GM19099 (cell line): ENCODE data around the gene IL11RA.

ENCODE experiments used
- POLR2A ChIP-seq: IDR thresholded peaks from 3 replicates; pipeline ENCODE4 v1.6.1; 2011; ENCODE audit warnings: low read depth; ENCODE audit not compliant: insufficient read length; ENCODE audit errors: extremely low read depth

IL11RA gene

DNA sequence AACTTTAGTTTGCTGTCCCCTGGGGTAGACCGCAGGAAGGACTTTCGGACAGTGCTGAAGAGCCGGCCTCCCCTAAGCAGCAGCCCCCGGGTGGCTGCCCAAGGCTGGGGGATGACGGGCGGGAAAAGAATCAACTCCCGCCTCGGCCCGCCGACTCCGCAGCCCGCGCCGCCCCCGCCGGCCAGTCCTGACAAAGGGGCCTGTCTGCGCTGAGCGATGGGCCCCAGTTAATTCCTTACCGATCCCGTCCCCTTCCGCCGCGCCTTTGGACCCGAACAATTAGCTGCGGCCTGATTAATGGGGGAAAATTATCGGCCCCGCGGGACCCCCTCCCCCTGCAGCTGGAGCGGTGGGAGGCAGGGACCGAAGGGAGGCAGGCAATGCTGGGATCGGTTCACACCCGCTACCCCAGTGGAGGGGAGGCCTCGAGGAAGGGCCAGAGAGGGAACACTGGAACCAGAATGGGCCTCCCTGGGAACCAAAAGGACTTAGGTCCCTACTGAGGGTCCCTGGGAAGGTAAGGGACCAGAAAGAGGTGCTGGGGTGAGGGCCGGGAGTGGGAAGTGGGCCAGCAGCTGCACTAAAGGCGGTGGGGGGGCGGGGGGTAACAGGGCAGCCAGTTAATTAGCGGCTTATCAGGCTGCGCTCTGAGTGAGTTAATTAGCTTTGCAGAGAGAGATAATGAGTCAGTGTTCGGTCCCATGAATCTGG lies 27.4 kb upstream of the IL11RA start:
- TF ChIP-seq POLR2A: no peak

DNA sequence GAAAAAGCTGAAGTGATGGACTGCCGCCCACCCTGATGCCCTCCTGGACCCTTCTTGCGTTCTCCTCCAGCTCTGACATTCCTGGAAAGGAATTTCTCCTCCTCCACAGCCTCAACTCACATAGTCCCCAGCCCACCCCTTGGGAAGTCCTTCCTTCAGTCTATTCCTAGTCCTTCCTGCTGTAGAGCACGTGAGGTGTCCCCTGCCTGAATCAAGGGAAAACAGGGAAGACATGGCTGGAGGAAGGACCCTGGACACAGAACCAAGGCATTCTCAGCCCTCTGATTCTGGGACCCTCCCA lies 26.8 kb upstream of the IL11RA start:
- TF ChIP-seq POLR2A: no peak

DNA sequence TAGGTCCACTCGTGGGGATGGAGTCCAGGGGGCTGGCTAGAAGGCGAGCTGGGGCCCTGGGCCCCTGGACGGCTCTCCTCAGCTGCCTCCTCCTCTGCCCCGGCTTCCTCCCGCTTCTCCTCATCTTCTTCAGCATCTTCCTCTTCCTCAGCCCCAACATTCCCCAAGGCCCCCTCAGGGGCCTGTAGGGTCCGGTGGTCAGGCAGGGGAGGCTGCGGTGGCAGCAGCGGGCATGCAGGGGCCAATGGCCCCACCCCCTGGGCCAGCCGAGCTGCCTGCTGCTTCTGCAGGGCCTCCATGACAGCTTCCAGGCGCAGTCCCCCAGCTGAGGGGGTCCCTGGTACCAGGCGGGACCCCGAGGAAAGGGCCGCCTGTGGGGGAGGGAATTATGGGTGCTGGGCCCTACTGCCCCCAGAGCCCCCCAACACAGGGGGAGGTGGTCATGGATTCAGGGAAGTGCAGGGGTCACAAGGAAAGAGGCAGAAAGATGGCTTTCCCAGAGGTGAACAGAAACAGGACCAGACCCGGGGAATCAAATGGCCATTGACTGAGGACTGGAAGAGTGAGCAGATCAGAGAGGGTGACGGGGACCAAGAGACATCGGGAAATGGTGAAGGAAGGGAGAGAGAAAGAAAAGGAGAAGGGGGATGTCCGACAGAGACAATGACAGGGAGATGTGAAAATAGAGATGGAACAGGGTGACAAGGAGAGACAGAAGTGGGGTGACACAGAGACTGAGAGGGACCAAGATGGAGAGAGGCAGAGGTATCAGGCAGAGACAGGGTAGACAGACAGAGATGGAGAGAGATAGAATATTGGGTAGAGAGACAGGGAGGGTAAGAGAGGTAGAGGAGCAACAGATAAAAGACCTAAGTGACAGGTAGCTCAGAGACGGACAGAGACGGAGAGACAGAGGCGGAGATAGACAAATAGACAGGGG lies 24.0 kb upstream of the IL11RA start:
- TF ChIP-seq POLR2A: no peak

DNA sequence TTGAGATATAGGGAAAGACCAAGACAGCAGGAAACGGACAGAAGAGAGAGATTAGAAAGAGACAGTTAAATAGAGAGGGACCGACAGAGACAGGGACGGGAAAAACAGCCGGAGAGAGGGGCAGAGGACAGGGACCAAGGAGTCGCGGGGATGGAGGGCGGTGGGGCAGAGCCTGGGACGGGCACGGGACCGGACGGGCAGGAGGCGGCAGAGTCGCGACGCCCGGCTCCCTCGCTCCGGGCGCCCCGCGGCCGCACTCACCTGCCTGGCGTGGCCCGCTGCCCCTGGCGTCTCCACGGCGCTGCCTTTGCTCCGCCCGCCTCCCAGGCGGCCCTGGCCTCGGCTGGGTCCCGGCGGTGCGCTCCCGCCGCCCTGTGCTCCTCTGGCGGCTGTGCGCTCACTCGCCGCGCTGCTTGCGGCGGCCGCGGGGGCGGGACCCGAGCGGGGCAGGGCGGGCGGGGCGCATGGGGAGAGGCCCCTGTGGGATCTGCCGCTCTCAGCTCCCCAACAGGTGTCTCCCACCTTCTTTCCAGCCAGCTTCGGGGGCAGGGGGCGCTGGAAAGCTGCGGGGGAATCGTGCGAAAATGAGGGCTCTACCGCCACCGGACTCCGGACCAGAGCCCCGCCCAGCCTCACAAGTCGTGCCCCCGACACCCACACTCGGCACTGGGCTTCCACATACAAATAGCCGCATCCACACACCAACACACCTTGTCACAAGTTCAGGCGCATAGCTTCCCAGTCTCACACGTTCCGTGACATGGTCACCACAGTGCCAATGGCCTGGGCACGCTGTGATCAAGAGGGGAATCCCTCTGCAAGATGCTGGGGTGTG lies 23.1 kb upstream of the IL11RA start, which contains the start of gene ARID3C:
TSS of gene ARID3C (minus strand) at position 411 of the 835 bp plus-strand sequence. CDS start 1,052 bp downstream, outside the sequence.
- no peak for TF ChIP-seq POLR2A

DNA sequence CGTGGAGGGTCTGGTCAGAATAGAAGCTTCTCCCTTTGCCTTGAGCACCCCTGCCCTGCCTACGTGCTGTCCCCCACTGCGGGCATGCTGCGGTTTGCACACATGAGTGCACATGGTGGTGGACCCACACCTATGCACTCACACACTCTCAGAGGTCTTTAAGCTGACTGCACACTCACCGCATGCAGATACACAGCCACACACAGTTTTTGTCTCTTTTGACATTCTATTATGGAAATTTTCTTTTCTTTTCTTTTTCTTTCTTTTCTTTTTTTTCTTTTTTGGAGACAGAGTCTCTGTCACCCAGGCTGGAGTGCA lies 22.5 kb upstream of the IL11RA start:
- TF ChIP-seq POLR2A: no peak

DNA sequence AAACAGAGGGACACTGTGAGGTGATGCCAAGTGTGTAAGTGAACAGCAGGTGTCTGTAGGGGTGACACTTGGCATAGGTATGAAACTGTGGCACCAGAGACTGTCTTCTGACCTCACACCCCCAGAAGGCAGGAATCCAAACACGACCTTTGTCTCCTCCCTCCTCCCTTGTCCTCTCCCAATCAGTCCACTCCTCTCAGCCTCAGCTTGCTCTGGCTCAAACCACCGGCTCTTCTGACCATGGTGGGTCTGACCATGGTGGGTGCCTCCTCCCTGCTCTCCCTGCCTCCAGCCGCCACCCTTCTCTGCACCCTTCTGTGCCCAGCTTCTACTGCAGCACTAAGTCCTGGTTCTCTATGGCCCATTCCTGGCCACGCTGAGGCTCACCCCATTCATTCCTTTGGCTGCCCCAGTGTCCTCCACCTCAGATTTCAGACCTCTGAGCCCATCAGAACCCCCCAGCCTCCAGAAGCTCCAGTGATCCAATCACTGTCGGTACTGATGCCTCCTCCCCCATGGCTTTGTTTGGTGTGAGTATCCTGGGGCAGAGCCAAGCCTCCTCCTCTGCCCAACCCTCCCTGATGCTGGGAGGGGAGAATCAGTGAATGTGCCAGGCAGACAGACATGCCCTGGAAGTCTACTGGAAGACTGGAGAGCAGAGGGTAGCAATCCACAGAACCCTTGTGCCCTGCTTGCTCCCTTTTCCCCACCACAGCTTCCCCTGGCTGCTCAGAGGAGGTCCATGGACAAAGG lies 21.4 kb upstream of the IL11RA start:
- TF ChIP-seq POLR2A: no peak

DNA sequence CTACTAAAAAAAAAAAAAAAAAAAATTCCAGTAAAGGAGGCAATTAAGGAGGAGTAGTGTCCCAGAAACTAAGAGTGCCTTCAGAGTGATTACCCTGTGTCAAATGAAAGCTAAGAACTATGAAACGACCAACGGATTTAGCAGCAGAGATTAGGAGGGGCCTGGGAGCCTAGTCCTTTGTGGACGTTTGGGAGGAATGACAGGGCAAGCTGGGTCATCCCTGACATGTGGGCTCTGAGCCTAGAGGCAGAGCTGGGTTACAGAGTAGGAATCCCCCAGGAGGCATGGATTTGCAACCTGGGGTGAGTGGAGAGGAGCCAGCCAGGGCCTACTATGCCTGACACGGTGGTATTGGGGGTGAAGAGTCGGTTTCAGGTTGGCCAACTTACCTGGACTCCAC lies 18.8 kb upstream of the IL11RA start:
- TF ChIP-seq POLR2A: no peak

DNA sequence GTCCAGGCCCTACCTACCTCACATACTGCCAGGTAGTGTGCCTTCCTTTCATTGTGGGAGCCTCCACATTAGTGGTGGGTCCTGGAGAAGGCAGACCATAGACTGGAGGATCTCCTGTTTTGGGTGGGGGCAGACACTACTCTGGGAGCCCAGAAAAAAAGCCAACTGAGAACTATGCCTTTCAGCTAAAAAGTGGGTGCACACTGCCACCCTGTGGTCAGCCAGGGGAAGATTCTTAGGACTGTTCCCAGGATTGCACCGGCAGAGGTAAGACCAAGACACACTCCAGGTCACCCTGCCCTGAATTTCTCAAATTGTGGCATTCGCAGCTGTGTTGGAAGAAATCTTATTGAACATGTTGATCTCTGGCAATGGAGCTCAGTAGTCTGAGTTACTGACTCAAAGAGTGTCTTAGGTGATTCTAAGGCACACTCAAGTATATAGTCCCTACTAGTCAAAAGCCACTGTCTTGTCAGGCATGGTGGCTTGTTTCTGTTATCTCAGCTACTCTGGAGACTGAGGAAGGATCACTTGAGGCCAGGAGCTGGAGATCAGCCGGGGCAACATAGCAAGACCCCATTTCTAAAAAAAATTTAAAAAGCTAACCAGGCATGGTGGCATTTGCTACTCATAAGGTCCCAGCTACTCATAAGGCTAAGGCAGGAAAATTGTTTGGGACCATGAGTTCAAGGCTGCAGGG lies 18.0 kb upstream of the IL11RA start:
- TF ChIP-seq POLR2A: no peak

DNA sequence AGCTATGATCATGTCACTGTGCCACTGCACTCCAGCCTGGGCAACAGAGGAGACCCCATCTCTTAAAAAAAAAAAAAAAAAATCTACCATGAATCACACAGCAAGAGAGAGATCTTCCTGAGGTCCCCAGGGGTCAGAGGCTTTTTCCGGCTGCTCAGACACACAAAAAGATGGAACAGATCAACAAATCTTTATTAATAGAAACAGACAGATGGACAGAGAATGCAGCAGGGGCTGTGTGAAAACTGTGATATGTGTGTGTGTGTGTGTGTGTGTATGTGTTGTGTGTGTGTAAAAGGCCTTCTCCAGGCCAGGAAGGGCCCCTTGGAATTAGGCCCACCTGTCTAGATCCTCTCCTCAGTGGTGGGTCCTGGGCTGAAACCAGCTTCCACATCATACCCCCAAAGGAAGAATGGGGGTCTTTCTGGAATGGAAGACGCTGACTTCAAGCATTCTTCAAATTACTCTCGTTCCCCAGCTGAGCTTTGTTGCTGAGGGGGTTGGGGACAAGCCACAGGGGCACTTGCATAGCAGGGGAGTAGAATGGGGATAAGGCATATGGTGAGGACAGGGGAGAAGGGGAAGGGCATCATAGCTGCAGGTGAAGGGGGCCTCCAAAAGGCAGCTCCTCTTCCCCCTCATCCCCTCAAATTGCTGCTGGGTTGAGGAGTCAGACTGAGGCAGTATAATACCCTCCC lies 17.3 kb upstream of the IL11RA start:
- TF ChIP-seq POLR2A: no peak

DNA sequence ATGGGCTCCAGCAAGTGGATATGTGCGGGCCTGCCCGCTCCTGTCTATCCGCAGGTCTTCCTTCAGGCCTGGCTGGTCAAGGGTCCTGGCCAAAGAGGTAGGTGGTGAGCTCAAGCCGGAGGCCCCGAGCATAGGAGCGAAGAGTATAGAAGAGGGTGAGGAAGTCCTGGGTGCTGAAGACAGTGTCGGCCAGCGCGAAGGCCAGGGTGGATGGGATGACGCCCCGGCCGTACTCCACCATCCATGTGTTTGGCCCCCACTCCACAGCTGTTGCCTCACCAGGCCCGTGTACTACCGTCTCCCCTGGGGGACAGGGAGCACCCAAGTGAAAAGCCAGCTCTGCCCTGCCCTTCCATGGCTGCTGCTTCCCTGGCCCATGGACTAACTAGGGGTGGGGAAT lies 16.4 kb upstream of the IL11RA start:
- TF ChIP-seq POLR2A: no peak

DNA sequence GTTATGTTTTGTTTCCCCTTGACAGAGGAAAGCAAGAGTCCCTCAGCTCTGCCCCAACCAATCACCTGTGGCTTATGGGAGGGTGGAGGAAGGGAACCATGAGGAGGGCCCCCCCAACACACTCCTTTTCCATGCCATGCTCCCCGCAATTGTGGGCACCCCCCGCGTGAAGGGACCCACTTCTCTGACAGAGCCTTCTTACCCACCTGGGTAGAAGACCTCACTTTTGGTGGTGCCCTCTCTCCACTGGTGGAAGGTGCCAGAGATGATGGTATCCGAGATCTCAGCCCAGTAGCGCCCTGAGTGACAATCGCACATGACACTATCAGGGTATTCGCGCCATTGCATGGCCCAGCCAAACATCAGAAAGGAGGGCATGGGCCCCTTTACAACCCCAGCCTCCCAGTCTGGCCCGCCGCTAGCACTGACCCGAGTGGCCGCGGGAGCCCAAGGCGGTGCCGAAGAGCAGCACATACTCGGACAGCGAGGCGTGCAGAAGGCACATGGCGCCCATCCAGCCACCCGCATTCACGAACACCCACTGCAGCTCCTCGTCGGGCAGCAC lies 15.1 kb upstream of the IL11RA start:
- TF ChIP-seq POLR2A: no peak

DNA sequence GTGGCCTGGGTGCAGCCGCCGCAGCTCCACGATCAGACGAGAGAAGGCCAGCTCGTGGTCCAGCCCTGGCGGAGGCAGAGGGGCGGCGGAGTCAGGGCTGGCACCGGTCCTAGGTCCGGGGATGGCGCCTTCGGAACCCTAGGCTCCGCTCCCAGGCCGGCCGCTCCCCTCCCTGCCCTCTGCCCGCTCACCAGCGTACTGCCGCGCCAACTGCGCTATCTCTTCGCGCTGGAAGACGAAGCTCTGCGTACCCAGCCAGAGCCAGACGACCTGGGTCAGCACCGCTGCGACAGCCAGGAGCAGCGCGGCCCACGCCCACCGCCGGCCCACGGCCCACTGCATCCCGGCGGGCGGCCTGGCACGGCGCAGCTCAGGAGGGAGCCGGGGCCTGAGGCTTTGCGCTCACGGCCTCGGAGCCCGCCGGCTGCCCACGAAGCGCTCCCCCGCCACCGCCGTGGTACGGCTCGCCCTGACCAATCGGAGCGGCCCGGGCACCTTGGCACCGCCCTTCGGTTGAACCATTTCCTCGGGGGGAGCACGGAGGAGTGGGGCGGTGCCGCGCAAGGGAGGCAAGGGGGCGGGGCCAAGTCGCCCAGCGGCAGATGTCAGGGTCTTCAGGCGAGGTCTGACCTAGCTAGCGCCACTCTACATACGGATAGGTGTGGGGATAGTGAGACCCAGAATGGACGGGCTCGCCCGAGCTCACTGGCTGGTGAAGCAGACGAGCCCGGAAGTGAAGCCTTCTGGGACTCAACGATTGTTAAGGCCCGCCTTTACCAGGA lies 14.4 kb upstream of the IL11RA start, which contains the start of gene SIGMAR1:
TSS of gene SIGMAR1 (minus strand) at position 432 of the 782 bp plus-strand sequence. CDS start at position 342, 90 bp downstream.
- peak; percentile 80 for TF ChIP-seq POLR2A
